K562 (cell line): ENCODE results near the gene UPK3A. TPM values are rescaled to one million over a fixed set of nuclear protein-coding genes. Genes with fewer than 3 reads are reported as not detected.

Experiments used
- ATAC-seq: fragments of 200-7000 bp; cut with Tn5 transposase; 3 replicates; pipeline ENCODE4 v1.9.1; 2020; ENCODE audit warnings: moderate library complexity
- BruUV-seq: library from RNA; stranded (reverse); fragments of 400-500 nt; replicated peaks from 2 replicates; lab custom pipeline; 2021; lab: Mats Ljungman, UMichigan
- CTCF ChIA-PET: fragments of 300-600 bp; formaldehyde crosslinking; extraction: SDS; loops from one replicate; lab custom pipeline; 2021; ENCODE audit warnings: low intra/inter-chr PET ratio; lab: Yijun Ruan, JAX
- POLR2A ChIA-PET: fragments of 300-600, 350-650 bp; sonication (Branson Sonifier 250); formaldehyde crosslinking; extraction: SDS; loops from one replicate; lab custom pipeline; 2021; ENCODE audit warnings: antibody characterized with exemption, inconsistent platforms; lab: Yijun Ruan, JAX
- DNase-seq, 4 experiments: peaks; one replicate each; pipeline versions ENCODE4 v3.0.0 to v3.0.0-alpha.2; 2011 to 2018; ENCODE audit warnings: low spot score in 3 of 4, mixed read lengths in 3 of 4; ENCODE audit errors: extremely low read depth in 1 of 4
- FAIRE-seq: peaks from 2 replicates; lab custom pipeline; 2011; peaks lifted over from hg19 to GRCh38; lab: Jason Lieb, UNC
- H2AFZ ChIP-seq: 2 replicates; pipeline ENCODE4 v1.6.0; 2011; ENCODE audit warnings: low read depth, low read length, control low read depth, inconsistent platforms
- H3K27ac ChIP-seq: fragments of 200-600 bp; 3 replicates; pipeline ENCODE4 v1.8.0; 2011; ENCODE audit warnings: low read depth, mild to moderate bottlenecking, control low read depth, inconsistent platforms, low read length, moderate library complexity, mixed read lengths; ENCODE audit errors: extremely low read depth
- H3K27me3 ChIP-seq, 2 experiments: fragments of 300-600 bp in 1 of 2; 2 replicates in 1 of 2; 3 replicates in 1 of 2; pipeline versions ENCODE4 v1.6.0 to v1.8.0; 2011; ENCODE audit warnings: inconsistent platforms in 2 of 2, low read length in 2 of 2, mild to moderate bottlenecking in 1 of 2, mixed read lengths in 1 of 2, moderate library complexity in 1 of 2; ENCODE audit not compliant: control insufficient read depth in 2 of 2, insufficient read depth in 2 of 2
- H3K36me3 ChIP-seq: fragments of 300-600 bp; 3 replicates; pipeline ENCODE4 v1.8.0; 2011; ENCODE audit warnings: mild to moderate bottlenecking, low read length, inconsistent platforms; ENCODE audit not compliant: control insufficient read depth, insufficient read depth
- H3K4me1 ChIP-seq, 2 experiments: fragments of 200-600 bp in 1 of 2; replicated peaks in 1 of 2; 2 replicates in 1 of 2; 3 replicates in 1 of 2; pipeline versions ENCODE4 v1.5.1 to v1.8.0; 2011; ENCODE audit warnings: inconsistent platforms in 2 of 2, low read length in 2 of 2, mild to moderate bottlenecking in 1 of 2, mixed read lengths in 1 of 2, moderate library complexity in 1 of 2; ENCODE audit not compliant: control insufficient read depth in 2 of 2, insufficient read depth in 2 of 2
- H3K4me2 ChIP-seq: 2 replicates; pipeline ENCODE4 v1.6.1; 2011; ENCODE audit warnings: low read length, control low read depth, inconsistent platforms, mixed read lengths; ENCODE audit not compliant: insufficient read depth
- H3K4me3 ChIP-seq: fragments of 200-600 bp; sonication (generic), shearing (Covaris generic); 2 replicates; pipeline ENCODE4 v1.5.1; 2016; ENCODE audit warnings: control low read depth, inconsistent platforms
- H3K79me2 ChIP-seq: fragments of 200-600 bp; 3 replicates; pipeline ENCODE4 v1.8.0; 2011; ENCODE audit warnings: low read length, inconsistent platforms; ENCODE audit not compliant: control insufficient read depth, insufficient read depth
- H3K9ac ChIP-seq, 2 experiments: 2 replicates each; pipeline versions ENCODE4 v1.6.0 to v1.6.1; 2011; ENCODE audit warnings: low read depth in 2 of 2, low read length in 2 of 2, control low read depth in 1 of 2, inconsistent platforms in 1 of 2, mild to moderate bottlenecking in 1 of 2, mixed read lengths in 1 of 2; ENCODE audit not compliant: insufficient read depth in 1 of 2
- H3K9me1 ChIP-seq: one replicate; pipeline ENCODE4 v1.6.0; 2011; ENCODE audit warnings: inconsistent platforms, mild to moderate bottlenecking, low read length, moderate library complexity; ENCODE audit not compliant: control insufficient read depth, insufficient read depth
- H3K9me3 ChIP-seq: replicated peaks from 2 replicates; pipeline ENCODE4 v1.5.1; 2011; ENCODE audit warnings: low read depth, low read length, inconsistent platforms; ENCODE audit not compliant: control insufficient read depth, insufficient read depth
- H4K20me1 ChIP-seq: replicated peaks from 2 replicates; pipeline ENCODE4 v1.6.1; 2011; ENCODE audit warnings: low read length, inconsistent platforms, mixed read lengths; ENCODE audit not compliant: control insufficient read depth, insufficient read depth
- BRD4 ChIP-seq: fragments of 200-600 bp; sonication (generic); IDR thresholded peaks from 2 replicates; pipeline ENCODE4 v1.6.1; 2017; ENCODE audit warnings: inconsistent platforms
- DEAF1 ChIP-seq: fragments of 450-650 bp; formaldehyde crosslinking; IDR thresholded peaks from 2 replicates; pipeline ENCODE4 v1.4.0; 2020; ENCODE audit warnings: mild to moderate bottlenecking, moderate library complexity
- RAD21 ChIP-seq, 2 experiments: fragments of 250-450 bp in 1 of 2; fragments of 450-650 bp in 1 of 2; sonication (Bioruptor Pico) in 1 of 2; formaldehyde crosslinking in 1 of 2; IDR thresholded peaks in 1 of 2; conservative IDR thresholded peaks in 1 of 2; 2 replicates each; pipeline versions ENCODE4 v1.4.0 to v1.8.0; 2020 to 2022; ENCODE audit warnings: mild to moderate bottlenecking in 2 of 2, moderate library complexity in 1 of 2
- SAP30 ChIP-seq: fragments of 200-600 bp; sonication (generic); IDR thresholded peaks from 2 replicates; pipeline ENCODE4 v1.6.1; 2012; ENCODE audit warnings: borderline replicate concordance, low read depth, mild to moderate bottlenecking, moderate library complexity, low read length, control low read depth, inconsistent platforms; ENCODE audit not compliant: insufficient read depth, poor library complexity, severe bottlenecking
- ZHX1 ChIP-seq: fragments of 150-350 bp; conservative IDR thresholded peaks from 2 replicates; pipeline ENCODE4 v1.6.1; 2014; ENCODE audit warnings: low read length
- WGBS: fragments of 100-300 bp; shearing (Covaris generic); methylation state at CpG from one replicate; pipeline ENCODE4 v1.1.6; 2016; ENCODE audit warnings: low coverage, mixed read lengths; ENCODE audit not compliant: insufficient coverage; ENCODE audit errors: missing lambda C conversion rate; 5-methylcytosine and 5-hydroxymethylcytosine counted together
- in situ Hi-C: fragments of 300-500 bp; cut with MboI; formaldehyde crosslinking; loops from 4 replicates; pipeline ENCODE4 v1.15.0; 2018; ENCODE audit warnings: inconsistent platforms, mixed read lengths
- intact Hi-C: fragments of 100-400 bp; cut with micrococcal nuclease; formaldehyde crosslinking; loops from 2 replicates; pipeline ENCODE4 v1.14.2; 2022
- polyA plus RNA-seq, 8 experiments: library from polyadenylated mRNA; depleted of rRNA in 4 of 8; stranded (reverse) in 5 of 8; unstranded in 3 of 8; fragments of >200 nt; fragmentation: Nextera tagmentation in 2 of 8; fragmentation: Illumina TruSeq in 1 of 8; extraction: Ambion mirVana in 2 of 8; extraction: Trizol in 1 of 8; gene quantifications; 2 replicates each; pipeline versions ENCODE4 v1.2.1 to v1.2.3, GENCODE V29; 2011 to 2014; ENCODE audit warnings: inconsistent platforms in 1 of 8, missing spikeins in 1 of 8
- total RNA-seq, 7 experiments: library from RNA; depleted of rRNA in 6 of 7; stranded (reverse); fragments of >200 nt in 6 of 7; fragmentation: Illumina TruSeq in 2 of 7; extraction: Trizol in 2 of 7; gene quantifications; 2 replicates each; pipeline versions ENCODE4 v1.2.1 to v1.2.3, GENCODE V29; 2011 to 2021; ENCODE audit warnings: low replicate concordance in 1 of 7

UPK3A gene
- total and polyA plus RNA-seq, 9 of the 15 experiments (the other 6 are each of a cell fraction or from before 2014, with no cell fraction given): not detected

- DNase-seq (no peak), ATAC-seq (no peak), FAIRE-seq (no peak)
- TF ChIP-seq RAD21 (CRISPR knock-in tag; conservative IDR thresholded peaks at IDR 0.05 in 1 of 2, IDR thresholded peaks at IDR 0.05 in 1 of 2) (no peak), SAP30 (no peak), DEAF1 (CRISPR knock-in tag) (no peak), ZHX1 (no peak), BRD4 (no peak)
- no peak overlapping the region for H3K27ac ChIP-seq
- 92% methylated on average over 5 of the region's 5 CpGs for WGBS
- H3K4me3 ChIP-seq: no peak overlapping the region
- H3K27me3 ChIP-seq: no peaks in the 10 kb centered on the region
- no peaks in the 10 kb centered on the region for H4K20me1 ChIP-seq
- H3K4me2 ChIP-seq: no peak overlapping the region
- H2AFZ ChIP-seq: no peak overlapping the region
- peaks cover 89% of the 10 kb centered on the region; the same call in 2 of the 3 replicates for H3K36me3 ChIP-seq
- intact Hi-C loops (no loop called here), in situ Hi-C loops (no loop called here)
- no TSS peak for BruUV-seq
- POLR2A ChIA-PET: interaction anchor here (0.6 kb wide), 1 partner anchor 54 kb away, joined by 3 read pairs; no protein-coding TSS in a partner anchor
- no peaks in the 10 kb centered on the region for H3K9me1 ChIP-seq
- no peaks in the 10 kb centered on the region for H3K79me2 ChIP-seq
- CTCF ChIA-PET: no interaction called here
- H3K9ac ChIP-seq: no peak overlapping the region
- no peaks in the 10 kb centered on the region for H3K9me3 ChIP-seq
- H3K4me1 ChIP-seq: no peaks in the 10 kb centered on the region
These were observed 49.3 kb downstream of the UPK3A start for GRCh38 chr22:45334068-45334467.
